GM23338 (cell line): ENCODE data around the gene PLRG1. TPM values are rescaled to one million over a fixed set of nuclear protein-coding genes. Genes with fewer than 3 reads are reported as not detected.

Source experiments
- ATAC-seq: fragments of 200-7000 bp; cut with Tn5 transposase; 3 replicates; pipeline ENCODE4 v1.9.1; 2020
- DNase-seq: peaks from one replicate; pipeline ENCODE4 v3.0.0-alpha.2; 2015; ENCODE audit warnings: low spot score
- H2AFZ ChIP-seq: fragments of 200-600 bp; sonication (generic); 2 replicates; pipeline ENCODE4 v1.8.0; 2016; ENCODE audit warnings: antibody characterized with exemption, mild to moderate bottlenecking, moderate library complexity
- H3F3A ChIP-seq: fragments of 200-600 bp; sonication (generic); replicated peaks from 2 replicates; pipeline ENCODE4 v1.8.0; 2017; ENCODE audit warnings: antibody characterized with exemption, mixed run types, low read depth
- H3K27ac ChIP-seq: fragments of 200-600 bp; sonication (generic); 2 replicates; pipeline ENCODE4 v1.6.1; 2016; ENCODE audit warnings: low read depth
- H3K27me3 ChIP-seq: fragments of 200-600 bp; sonication (generic); 2 replicates; pipeline ENCODE4 v1.8.0; 2016; ENCODE audit warnings: mild to moderate bottlenecking, mixed run types, moderate library complexity; ENCODE audit not compliant: insufficient read depth
- H3K36me3 ChIP-seq: fragments of 200-600 bp; sonication (generic); 2 replicates; pipeline ENCODE4 v1.8.0; 2016; ENCODE audit warnings: mild to moderate bottlenecking; ENCODE audit not compliant: insufficient read depth
- H3K4me1 ChIP-seq: fragments of 200-600 bp; sonication (generic); 2 replicates; pipeline ENCODE4 v1.8.0; 2016; ENCODE audit warnings: mild to moderate bottlenecking, moderate library complexity; ENCODE audit not compliant: insufficient read depth
- H3K4me2 ChIP-seq: fragments of 200-600 bp; sonication (generic); 2 replicates; pipeline ENCODE4 v1.7.1; 2017; ENCODE audit warnings: mixed run types
- H3K4me3 ChIP-seq: fragments of 200-600 bp; sonication (generic); 2 replicates; pipeline ENCODE4 v1.6.1; 2016; ENCODE audit warnings: mixed run types
- H3K79me2 ChIP-seq: fragments of 200-600 bp; sonication (generic); replicated peaks from 2 replicates; pipeline ENCODE4 v1.8.0; 2017; ENCODE audit warnings: mild to moderate bottlenecking; ENCODE audit not compliant: insufficient read depth
- H3K9me2 ChIP-seq: fragments of 200-600 bp; sonication (generic); 2 replicates; pipeline ENCODE4 v1.8.0; 2017; ENCODE audit not compliant: insufficient read depth
- H4K20me1 ChIP-seq: fragments of 200-600 bp; sonication (generic); replicated peaks from 2 replicates; pipeline ENCODE4 v1.8.0; 2017; ENCODE audit warnings: mild to moderate bottlenecking; ENCODE audit not compliant: insufficient read depth
- H3K27ac Mint-ChIP-seq: 2 replicates; pipeline ENCODE4 v1.8.0; 2020; ENCODE audit warnings: inconsistent platforms, mild to moderate bottlenecking, moderate library complexity, mixed read lengths
- H3K27me3 Mint-ChIP-seq: 3 replicates; pipeline ENCODE4 v1.8.0; 2022; ENCODE audit warnings: low read depth, mild to moderate bottlenecking, moderate library complexity, mixed read lengths, inconsistent platforms; ENCODE audit not compliant: insufficient read depth, poor library complexity
- H3K36me3 Mint-ChIP-seq: 3 replicates; pipeline ENCODE4 v1.8.0; 2021; ENCODE audit warnings: low read depth, mild to moderate bottlenecking, inconsistent platforms, moderate library complexity, mixed read lengths
- H3K4me1 Mint-ChIP-seq: 3 replicates; pipeline ENCODE4 v1.8.0; 2020; ENCODE audit warnings: mild to moderate bottlenecking, inconsistent platforms, mixed read lengths
- H3K4me3 Mint-ChIP-seq: 3 replicates; pipeline ENCODE4 v1.8.0; 2021; ENCODE audit warnings: moderate library complexity, mild to moderate bottlenecking, inconsistent platforms, mixed read lengths
- H3K9me3 Mint-ChIP-seq: 3 replicates; pipeline ENCODE4 v1.8.0; 2020; ENCODE audit warnings: moderate library complexity, mild to moderate bottlenecking, inconsistent platforms, mixed read lengths
- CREB1 ChIP-seq: fragments of 250-450 bp; sonication (Bioruptor Pico); IDR thresholded peaks from 2 replicates; pipeline ENCODE4 v1.5.0; 2020; ENCODE audit warnings: low read depth, mild to moderate bottlenecking, moderate library complexity
- ETS1 ChIP-seq: IDR thresholded peaks from 2 replicates; pipeline ENCODE4 v1.6.1; 2016; ENCODE audit warnings: antibody characterized with exemption
- EZH2 ChIP-seq: fragments of 200-600 bp; sonication (generic); IDR thresholded peaks from one replicate; pipeline ENCODE4 v1.8.0; 2017; ENCODE audit warnings: antibody characterized with exemption, mild to moderate bottlenecking, low read depth; ENCODE audit not compliant: unreplicated experiment
- EZH2phosphoT487 ChIP-seq: fragments of 200-600 bp; sonication (generic); IDR thresholded peaks from one replicate; pipeline ENCODE4 v1.8.1; 2018; ENCODE audit warnings: antibody characterized with exemption; ENCODE audit not compliant: unreplicated experiment
- JUNB ChIP-seq: IDR thresholded peaks from one replicate; pipeline ENCODE4 v1.6.1; 2016; ENCODE audit warnings: antibody characterized with exemption; ENCODE audit not compliant: unreplicated experiment
- NANOG ChIP-seq: IDR thresholded peaks from 2 replicates; pipeline ENCODE4 v1.6.1; 2016; ENCODE audit warnings: antibody characterized with exemption, borderline replicate concordance
- POLR2AphosphoS5 ChIP-seq: IDR thresholded peaks from 2 replicates; pipeline ENCODE4 v1.6.1; 2016; ENCODE audit warnings: antibody characterized with exemption, low read depth
- STAT1 ChIP-seq: IDR thresholded peaks from one replicate; pipeline ENCODE4 v1.6.1; 2016; ENCODE audit warnings: antibody characterized with exemption; ENCODE audit not compliant: unreplicated experiment
- ZNF114 ChIP-seq: fragments of 250-450 bp; sonication (Bioruptor Pico); IDR thresholded peaks from 2 replicates; pipeline ENCODE4 v1.5.0; 2020; ENCODE audit warnings: mild to moderate bottlenecking, moderate library complexity
- ZNF331 ChIP-seq: fragments of 250-450 bp; sonication (Bioruptor Pico); IDR thresholded peaks from 2 replicates; pipeline ENCODE4 v1.5.0; 2020; ENCODE audit warnings: low read depth, mild to moderate bottlenecking, moderate library complexity
- ZNF462 ChIP-seq: fragments of 250-450 bp; sonication (Bioruptor Pico); IDR thresholded peaks from 2 replicates; pipeline ENCODE4 v1.5.0; 2020; ENCODE audit warnings: mild to moderate bottlenecking, moderate library complexity
- polyA plus RNA-seq: library from polyadenylated mRNA; unstranded; fragments of >200 nt; fragmentation: Nextera tagmentation; extraction: Ambion mirVana; gene quantifications from 2 replicates; pipeline ENCODE4 v1.2.1, GENCODE V29; 2016
- total RNA-seq: library from RNA; depleted of rRNA; stranded (reverse); fragments of >200 nt; shearing (Covaris generic); gene quantifications from 2 replicates; pipeline ENCODE4 v1.2.3, GENCODE V29; 2014

PLRG1 gene
- total and polyA plus RNA-seq, 2 experiments from 2014 or later, result 77.3 to 82.7 TPM

- TF ChIP-seq ZNF462, result no peak
- TF ChIP-seq POLR2AphosphoS5, result no peak
- TF ChIP-seq JUNB, result no peak
- no peak for TF ChIP-seq EZH2
- no peak for TF ChIP-seq EZH2phosphoT487
- no peak for TF ChIP-seq CREB1 (CRISPR knock-in tag)
- no peak for TF ChIP-seq STAT1
- TF ChIP-seq ETS1, result no peak
- TF ChIP-seq NANOG, result no peak
- TF ChIP-seq ZNF114 (CRISPR knock-in tag), result no peak
- TF ChIP-seq ZNF331, result no peak
These were observed 32.5 kb upstream of the PLRG1 start (continued) for GRCh38 chr4:154582723-154583122.

- no peak for ATAC-seq
- H3K4me1 ChIP-seq, result no peaks in the 10 kb centered on the region
- H3K27me3 ChIP-seq, result no peaks in the 10 kb centered on the region
- no peak for DNase-seq
- Mint-ChIP-seq H3K4me3 (no peak overlapping the region), H3K9me3 (no peaks in the 10 kb centered on the region), H3K36me3 (no peaks in the 10 kb centered on the region), H3K4me1 (no peaks in the 10 kb centered on the region), H3K27ac (no peak overlapping the region), H3K27me3 (peaks cover 4% of the 10 kb centered on the region)
- no peaks in the 10 kb centered on the region for H4K20me1 ChIP-seq
- no peak overlapping the region for H3K4me2 ChIP-seq
- no peak overlapping the region for H3K4me3 ChIP-seq
- no peaks in the 10 kb centered on the region for H3K9me2 ChIP-seq
- H3K36me3 ChIP-seq, result no peaks in the 10 kb centered on the region
- no peak overlapping the region for H2AFZ ChIP-seq
- H3F3A ChIP-seq, result no peaks in the 10 kb centered on the region
- no peak overlapping the region for H3K27ac ChIP-seq
- H3K79me2 ChIP-seq, result no peaks in the 10 kb centered on the region
- TF ChIP-seq CREB1 (CRISPR knock-in tag), result no peak
- no peak for TF ChIP-seq ZNF114 (CRISPR knock-in tag)
- TF ChIP-seq ETS1, result no peak
These were observed 29.7 kb upstream of the PLRG1 start for GRCh38 chr4:154579927-154580326.
